Epithelial cell of prostate (primary cell): ENCODE results near the gene OR2AT4.
"Not testable (repeated sequence)": the region's sequence is repeated elsewhere in the genome, so short reads cannot be mapped to it uniquely, and the experiment has no call there.

Experiments
- DNase-seq: peaks from one replicate; pipeline ENCODE4 v3.0.0-alpha.2; 2011; ENCODE audit warnings: low read depth, low spot score
- H3K27ac ChIP-seq: fragments of 450-650 bp; 2 replicates; pipeline ENCODE4 v1.5.1; 2017; ENCODE audit warnings: mild to moderate bottlenecking

OR2AT4 gene

GRCh38 chr11:75096456-75097172 lies at the start of gene OR2AT4:
Gene OR2AT4, minus strand, starts transcription at chr11:75096876.
- no peak for DNase-seq
- no peak within 1 kb of the TSS for H3K27ac ChIP-seq

GRCh38 chr11:75145972-75146519 lies 49.4 kb upstream of the OR2AT4 start:
- no peak for DNase-seq
- H3K27ac ChIP-seq: no peak overlapping the region

GRCh38 chr11:75145196-75145971 lies 48.7 kb upstream of the OR2AT4 start:
- no peak overlapping the region for H3K27ac ChIP-seq
- DNase-seq: no peak

GRCh38 chr11:75144716-75145014 lies 48.0 kb upstream of the OR2AT4 start:
- no peak for DNase-seq
- H3K27ac ChIP-seq: no peak overlapping the region

- H3K27ac ChIP-seq: peak overlapping the region; percentile 23
- no peak for DNase-seq
Observed at GRCh38 chr11:75143420-75143731, 46.7 kb upstream of the OR2AT4 start.

- peak; percentile 69 for DNase-seq
- H3K27ac ChIP-seq: peak overlapping the region; percentile 23
Observed at GRCh38 chr11:75142714-75143419, 46.2 kb upstream of the OR2AT4 start.

GRCh38 chr11:75141166-75141565 lies 44.5 kb upstream of the OR2AT4 start:
- H3K27ac ChIP-seq: no peak overlapping the region
- DNase-seq: no peak

- no peak for DNase-seq
- no peak overlapping the region for H3K27ac ChIP-seq
Observed at GRCh38 chr11:75140269-75141138, 43.8 kb upstream of the OR2AT4 start.

GRCh38 chr11:75135651-75136050 lies 39.0 kb upstream of the OR2AT4 start:
- no peak for DNase-seq
- H3K27ac ChIP-seq: no peak overlapping the region

GRCh38 chr11:75135021-75135650 lies 38.5 kb upstream of the OR2AT4 start:
- no peak overlapping the region for H3K27ac ChIP-seq
- DNase-seq: no peak

GRCh38 chr11:75133976-75134375 lies 37.3 kb upstream of the OR2AT4 start:
- H3K27ac ChIP-seq: no peak overlapping the region
- no peak for DNase-seq

- no peak overlapping the region for H3K27ac ChIP-seq
- DNase-seq: no peak
Observed at GRCh38 chr11:75132080-75132479, 35.4 kb upstream of the OR2AT4 start.

GRCh38 chr11:75126564-75126963 lies 29.9 kb upstream of the OR2AT4 start:
- no peak overlapping the region for H3K27ac ChIP-seq
- DNase-seq: no peak

- no peak overlapping the region for H3K27ac ChIP-seq
- no peak for DNase-seq
Observed at GRCh38 chr11:75118577-75118976, 21.9 kb upstream of the OR2AT4 start.

GRCh38 chr11:75114465-75114864 lies 17.8 kb upstream of the OR2AT4 start:
- no peak for DNase-seq
- H3K27ac ChIP-seq: no peak overlapping the region

- H3K27ac ChIP-seq: no peak overlapping the region
Observed at GRCh38 chr11:75113030-75113429, 16.4 kb upstream of the OR2AT4 start.

GRCh38 chr11:75112200-75112599 lies 15.5 kb upstream of the OR2AT4 start:
- H3K27ac ChIP-seq: no peak overlapping the region
- DNase-seq: no peak

More at GRCh38 chr11:75113030-75113429, 16.4 kb upstream of the OR2AT4 start:
- DNase-seq: no peak

GRCh38 chr11:75107187-75107586 lies 10.5 kb upstream of the OR2AT4 start:
- no peak overlapping the region for H3K27ac ChIP-seq
- no peak for DNase-seq

GRCh38 chr11:75105967-75106681 lies 9.4 kb upstream of the OR2AT4 start:
- H3K27ac ChIP-seq, DNase-seq: not testable (repeated sequence)
